HEK293T (cell line): ENCODE measurements around the gene IL21R.

Experiments
- ARNT ChIP-seq: fragments of 450-650 bp; IDR thresholded peaks from 2 replicates; pipeline ENCODE4 v1.6.1; 2017; ENCODE audit warnings: mild to moderate bottlenecking
- BHLHE40 ChIP-seq: fragments of 450-650 bp; IDR thresholded peaks from 2 replicates; pipeline ENCODE4 v1.6.1; 2016; ENCODE audit warnings: mild to moderate bottlenecking, moderate library complexity, borderline replicate concordance
- ELF4 ChIP-seq: fragments of 450-650 bp; IDR thresholded peaks from 2 replicates; pipeline ENCODE4 v1.6.1; 2017; ENCODE audit warnings: antibody characterized with exemption
- FOXK2 ChIP-seq: fragments of 450-650 bp; IDR thresholded peaks from 2 replicates; pipeline ENCODE4 v1.6.1; 2016; ENCODE audit warnings: mild to moderate bottlenecking
- FOXM1 ChIP-seq: fragments of 450-650 bp; IDR thresholded peaks from 2 replicates; pipeline ENCODE4 v1.6.1; 2017; ENCODE audit warnings: mild to moderate bottlenecking, borderline replicate concordance
- NFRKB ChIP-seq: fragments of 450-650 bp; IDR thresholded peaks from 2 replicates; pipeline ENCODE4 v1.6.1; 2016; ENCODE audit warnings: mild to moderate bottlenecking, moderate library complexity
- SP1 ChIP-seq: fragments of 450-650 bp; IDR thresholded peaks from 2 replicates; pipeline ENCODE4 v1.6.1; 2017
- SUZ12 ChIP-seq: fragments of 450-650 bp; IDR thresholded peaks from 2 replicates; pipeline ENCODE4 v1.6.1; 2016; ENCODE audit warnings: mild to moderate bottlenecking
- TARDBP ChIP-seq: fragments of 450-650 bp; IDR thresholded peaks from 2 replicates; pipeline ENCODE4 v1.6.1; 2016
- ZNF384 ChIP-seq: fragments of 450-650 bp; IDR thresholded peaks from 2 replicates; pipeline ENCODE4 v1.6.1; 2016

DNA sequence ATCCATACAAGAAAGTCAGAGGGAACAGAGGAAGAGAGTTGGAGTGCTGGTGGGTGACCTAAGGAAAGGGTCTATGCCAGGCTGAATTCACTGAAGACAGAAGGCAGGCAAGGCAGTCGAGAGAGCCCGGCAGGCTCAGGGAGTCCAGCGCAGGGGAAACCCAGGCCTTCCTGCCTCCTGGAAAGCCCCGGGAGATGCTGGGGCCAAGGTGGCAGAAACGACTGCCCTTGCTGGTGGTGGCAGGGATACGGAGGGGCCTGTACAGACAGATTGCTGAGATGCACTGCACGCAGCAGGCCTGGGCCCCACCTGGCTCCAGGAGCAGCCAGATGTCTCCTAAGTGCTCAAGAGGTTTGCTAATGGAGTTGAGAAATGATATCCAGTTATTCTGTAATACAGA lies 87.9 kb downstream of the IL21R start:
- TF ChIP-seq SUZ12 (no peak), SP1 (no peak), FOXK2 (no peak), BHLHE40 (no peak), NFRKB (no peak), FOXM1 (no peak), ARNT (no peak), ZNF384 (no peak), ELF4 (no peak), TARDBP (no peak)
